Measurements from ENCODE around the gene HAUS1. TPM values are rescaled to one million over a fixed set of nuclear protein-coding genes. Genes with fewer than 3 reads are reported as not detected.

Gene HAUS1, protein sequence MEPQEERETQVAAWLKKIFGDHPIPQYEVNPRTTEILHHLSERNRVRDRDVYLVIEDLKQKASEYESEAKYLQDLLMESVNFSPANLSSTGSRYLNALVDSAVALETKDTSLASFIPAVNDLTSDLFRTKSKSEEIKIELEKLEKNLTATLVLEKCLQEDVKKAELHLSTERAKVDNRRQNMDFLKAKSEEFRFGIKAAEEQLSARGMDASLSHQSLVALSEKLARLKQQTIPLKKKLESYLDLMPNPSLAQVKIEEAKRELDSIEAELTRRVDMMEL
- total RNA-seq, result 57.0 and 58.3 TPM in 2 replicates
- long read RNA-seq, transcript HAUS1-201 (9 exons, 1,125 nt), result major isoform, 27 of 34 reads
- long read RNA-seq, partial matches to known transcripts, result 1 of 34 reads
- long read RNA-seq, other reads (novel, unspliced or antisense), result 6 of 34 reads

DNA sequence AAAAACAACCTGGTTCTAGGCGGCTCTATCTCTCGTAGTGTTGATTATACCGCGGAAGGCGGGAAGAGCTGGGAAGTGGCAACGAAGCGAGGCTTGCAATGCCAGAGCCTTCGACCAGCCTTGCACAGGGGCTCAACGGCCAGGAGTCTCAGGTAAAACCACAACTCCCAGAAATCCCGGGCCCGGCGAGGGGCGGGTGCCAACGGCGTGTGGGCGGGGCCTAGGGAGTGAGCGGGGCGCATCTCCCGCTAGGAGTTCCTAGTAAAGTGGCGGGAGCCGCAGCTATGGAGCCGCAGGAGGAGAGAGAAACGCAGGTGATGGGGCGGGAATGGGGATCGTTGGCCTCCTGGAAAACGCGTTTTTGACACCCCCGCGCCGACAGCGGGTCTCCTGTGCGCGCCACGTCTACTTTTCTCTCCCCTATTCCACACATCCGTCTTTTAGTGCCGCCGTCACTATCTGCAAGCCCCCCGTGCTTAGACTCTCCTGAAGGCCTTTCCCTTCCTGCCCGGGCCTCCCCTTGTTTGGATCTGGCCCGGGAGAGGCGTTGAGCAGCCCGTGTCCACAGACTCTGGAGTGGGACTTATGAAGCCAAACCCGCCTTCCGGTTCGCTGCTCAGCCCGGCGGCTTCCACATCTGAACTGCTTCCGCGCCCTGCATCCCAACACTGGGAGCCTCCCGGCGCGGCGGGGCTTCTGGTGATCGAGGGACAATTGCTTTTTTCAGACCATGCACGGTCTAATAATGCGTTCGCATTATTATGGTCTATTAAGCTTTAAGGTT, at the start of gene HAUS1:
TSS of gene HAUS1 (plus strand) at position 258 of the 784 bp plus-strand sequence. CDS start at position 285, 27 bp downstream.
- Mint-ChIP-seq H3K36me3 (ENCODE audit: insufficient read depth) (peaks cover 13% of the 10 kb centered on the region), H3K27ac (peak within 1 kb of the TSS; percentile 96), H3K27me3 (no peaks in the 10 kb centered on the region), H3K4me3 (ENCODE audit: low read depth) (peak within 1 kb of the TSS; percentile 98), H3K9me3 (ENCODE audit: low read depth) (no peaks in the 10 kb centered on the region), H3K4me1 (ENCODE audit: low read depth) (peaks cover 7% of the 10 kb centered on the region)
- TF ChIP-seq, protein P1, sequence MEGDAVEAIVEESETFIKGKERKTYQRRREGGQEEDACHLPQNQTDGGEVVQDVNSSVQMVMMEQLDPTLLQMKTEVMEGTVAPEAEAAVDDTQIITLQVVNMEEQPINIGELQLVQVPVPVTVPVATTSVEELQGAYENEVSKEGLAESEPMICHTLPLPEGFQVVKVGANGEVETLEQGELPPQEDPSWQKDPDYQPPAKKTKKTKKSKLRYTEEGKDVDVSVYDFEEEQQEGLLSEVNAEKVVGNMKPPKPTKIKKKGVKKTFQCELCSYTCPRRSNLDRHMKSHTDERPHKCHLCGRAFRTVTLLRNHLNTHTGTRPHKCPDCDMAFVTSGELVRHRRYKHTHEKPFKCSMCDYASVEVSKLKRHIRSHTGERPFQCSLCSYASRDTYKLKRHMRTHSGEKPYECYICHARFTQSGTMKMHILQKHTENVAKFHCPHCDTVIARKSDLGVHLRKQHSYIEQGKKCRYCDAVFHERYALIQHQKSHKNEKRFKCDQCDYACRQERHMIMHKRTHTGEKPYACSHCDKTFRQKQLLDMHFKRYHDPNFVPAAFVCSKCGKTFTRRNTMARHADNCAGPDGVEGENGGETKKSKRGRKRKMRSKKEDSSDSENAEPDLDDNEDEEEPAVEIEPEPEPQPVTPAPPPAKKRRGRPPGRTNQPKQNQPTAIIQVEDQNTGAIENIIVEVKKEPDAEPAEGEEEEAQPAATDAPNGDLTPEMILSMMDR (IDR thresholded peaks at IDR 0.05; ENCODE audit: unreplicated experiment), result no peak
- peak; percentile 91 for DNase-seq (ENCODE audit: low spot score, unreplicated experiment)

DNA sequence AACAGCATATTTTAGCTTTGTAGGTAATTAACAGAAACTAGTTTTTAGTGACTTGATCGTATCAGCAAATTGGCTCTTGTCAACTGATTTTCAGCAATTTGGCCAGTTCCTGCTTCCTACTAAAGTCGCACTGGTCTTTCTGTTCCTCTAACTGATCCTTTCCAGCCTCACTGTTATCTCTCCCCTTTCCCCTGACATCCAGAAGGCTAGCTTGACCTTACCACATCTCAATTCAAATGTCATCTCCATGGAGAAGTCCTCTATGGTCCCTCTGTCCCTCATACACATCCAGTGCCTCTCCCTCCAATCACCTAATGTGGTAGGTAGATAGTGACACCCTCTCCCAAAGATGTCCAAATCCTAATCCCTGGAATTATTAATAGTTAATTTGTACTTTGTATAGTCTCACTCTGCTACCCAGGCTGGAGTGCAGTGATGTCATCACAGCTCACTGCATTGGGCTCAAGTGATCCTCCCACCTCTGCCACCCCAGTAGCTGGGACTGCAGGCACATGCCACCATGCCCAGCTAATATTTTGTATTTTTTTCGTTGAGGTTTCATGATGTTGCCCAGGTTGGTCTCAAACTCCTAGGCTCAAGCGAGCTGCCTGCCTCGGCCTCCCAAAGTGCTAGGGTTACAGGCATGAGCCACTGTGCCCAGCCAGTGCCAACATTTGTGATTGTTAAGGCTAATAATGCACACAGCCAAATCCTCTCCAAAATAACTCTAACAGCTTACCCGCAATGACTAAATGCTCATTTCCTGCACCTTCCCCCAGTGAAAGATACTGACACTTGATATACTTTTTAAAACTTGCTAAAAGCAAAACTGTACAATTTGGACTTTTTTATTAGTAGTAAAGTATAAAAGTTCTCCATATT, 49.0 kb upstream of the HAUS1 start:
- H3K36me3 Mint-ChIP-seq (ENCODE audit: insufficient read depth), result no peaks in the 10 kb centered on the region
- peaks cover 5% of the 10 kb centered on the region for H3K4me1 Mint-ChIP-seq (ENCODE audit: low read depth)
- DNase-seq (ENCODE audit: low spot score, unreplicated experiment), result no peak
- H3K27me3 Mint-ChIP-seq, result no peaks in the 10 kb centered on the region
- H3K4me3 Mint-ChIP-seq (ENCODE audit: low read depth), result no peak overlapping the region
- TF ChIP-seq, protein P1 (IDR thresholded peaks at IDR 0.05; ENCODE audit: unreplicated experiment), result no peak
- no peak overlapping the region for H3K27ac Mint-ChIP-seq
- H3K9me3 Mint-ChIP-seq (ENCODE audit: low read depth), result no peaks in the 10 kb centered on the region

DNA sequence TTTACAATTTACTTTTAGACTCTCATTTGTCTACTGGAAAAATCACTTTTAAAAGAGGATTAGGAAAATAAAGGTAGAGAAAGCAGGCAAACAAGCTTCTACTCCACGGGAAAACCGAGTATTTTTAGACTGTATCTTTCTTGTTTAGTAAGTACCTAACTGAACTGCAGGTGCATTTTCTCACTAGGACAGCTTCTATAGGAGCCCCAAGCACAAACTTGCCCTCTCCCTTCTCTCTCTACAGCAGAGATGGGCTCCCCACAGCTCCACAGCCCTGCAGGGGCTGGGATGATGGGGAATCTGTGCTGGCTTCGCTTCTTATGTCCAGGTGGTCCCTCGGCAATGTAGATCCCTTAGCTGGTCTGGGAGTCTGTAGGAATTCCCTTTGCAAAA, 48.4 kb upstream of the HAUS1 start:
- H3K27me3 Mint-ChIP-seq, result no peaks in the 10 kb centered on the region
- H3K4me1 Mint-ChIP-seq (ENCODE audit: low read depth), result peaks cover 5% of the 10 kb centered on the region
- no peak overlapping the region for H3K4me3 Mint-ChIP-seq (ENCODE audit: low read depth)
- no peak for DNase-seq (ENCODE audit: low spot score, unreplicated experiment)
- H3K27ac Mint-ChIP-seq, result no peak overlapping the region
- H3K36me3 Mint-ChIP-seq (ENCODE audit: insufficient read depth), result no peaks in the 10 kb centered on the region
- no peaks in the 10 kb centered on the region for H3K9me3 Mint-ChIP-seq (ENCODE audit: low read depth)
- TF ChIP-seq, protein P1 (IDR thresholded peaks at IDR 0.05; ENCODE audit: unreplicated experiment), result no peak

DNA sequence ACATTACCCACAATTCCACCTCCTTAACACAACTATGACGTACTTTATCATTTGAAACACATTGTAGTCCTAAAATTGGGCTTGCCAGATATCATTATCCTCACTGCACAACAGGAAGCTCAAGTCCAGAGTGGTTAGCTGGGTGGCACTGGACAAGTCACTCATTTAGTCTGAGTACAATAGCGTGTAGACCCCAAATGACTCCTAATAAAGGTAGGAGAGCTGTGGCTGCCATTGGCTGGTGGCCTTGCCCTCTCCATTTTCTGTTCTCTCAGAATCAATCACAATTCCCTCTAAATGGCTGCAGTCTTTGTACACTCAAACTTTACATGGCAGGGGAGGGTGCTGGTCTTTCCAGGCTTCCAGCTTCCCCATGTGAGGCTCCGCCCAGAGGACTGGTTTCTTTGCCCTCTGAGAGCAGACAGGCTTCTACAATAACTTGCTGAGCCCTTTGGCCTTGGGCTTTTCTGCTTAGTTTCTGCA, 43.8 kb upstream of the HAUS1 start:
- H3K27me3 Mint-ChIP-seq, result no peaks in the 10 kb centered on the region
- no peak overlapping the region for H3K27ac Mint-ChIP-seq
- DNase-seq (ENCODE audit: low spot score, unreplicated experiment), result no peak
- no peak overlapping the region for H3K4me3 Mint-ChIP-seq (ENCODE audit: low read depth)
- H3K36me3 Mint-ChIP-seq (ENCODE audit: insufficient read depth), result no peaks in the 10 kb centered on the region
- TF ChIP-seq, protein P1 (IDR thresholded peaks at IDR 0.05; ENCODE audit: unreplicated experiment), result no peak
- H3K9me3 Mint-ChIP-seq (ENCODE audit: low read depth), result no peaks in the 10 kb centered on the region
- H3K4me1 Mint-ChIP-seq (ENCODE audit: low read depth), result no peaks in the 10 kb centered on the region
